Dermis blood vessel endothelial cell (primary cell): ENCODE results near the gene TMEM266. TPM values are rescaled to one million over a fixed set of nuclear protein-coding genes. Genes with fewer than 3 reads are reported as not detected.

ENCODE experiments used
- total RNA-seq: library from RNA; depleted of rRNA; stranded (reverse); fragments of >200 nt; gene quantifications from 2 replicates; pipeline ENCODE4 v1.2.3, GENCODE V29; 2014

TMEM266 gene
- total RNA-seq, 1 donor from 2014 or later, result not detected

Other genes starting within 250 kb of the TMEM266 start
- gene UBE2Q2, start 216.5 kb upstream of the TMEM266 start, total RNA-seq, result 68.8 and 69.1 TPM in 2 replicates
- gene FBXO22, start 156.1 kb upstream of the TMEM266 start, total RNA-seq, result 50.7 and 70.8 TPM in 2 replicates
- 0.05 TPM in 1 of 2 replicates, not detected in the other for gene NRG4, start 47.6 kb upstream of the TMEM266 start, total RNA-seq